ENCODE data around the gene SIX6.

The SIX6 gene

DNA sequence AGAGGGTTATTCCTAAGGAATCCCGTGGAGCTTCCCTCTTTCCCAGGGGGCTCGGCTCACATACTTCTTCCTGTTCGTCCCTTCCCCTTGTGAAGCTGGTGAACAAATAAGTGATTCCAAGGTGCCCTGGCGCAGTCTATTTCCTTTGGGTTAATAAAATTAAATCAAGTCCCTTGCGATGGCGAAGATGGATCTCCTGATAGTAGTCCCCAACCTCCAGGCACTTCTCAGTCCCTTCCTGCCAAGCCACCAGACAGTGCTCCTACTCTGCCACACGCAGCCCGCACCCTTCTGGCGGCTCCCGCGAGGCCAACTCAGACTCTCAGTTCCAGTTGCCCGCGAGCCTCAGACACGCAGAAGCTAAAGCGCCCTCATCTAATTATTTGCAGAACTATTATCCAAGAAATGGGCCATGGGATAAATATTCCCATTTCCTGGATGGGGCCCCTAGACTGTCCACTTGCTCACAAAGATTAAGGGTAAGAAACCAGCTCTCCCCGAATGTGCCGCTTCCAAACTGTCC is 2.4 kb upstream of the SIX6 start:
- Histone ChIP-seq H3K4me3 (ENCODE audit: low read length in 2 of 2) (no peak overlapping the region), H3K9ac (ENCODE audit: low read depth, low read length, poor library complexity) (no peak overlapping the region), H3K4me2 (ENCODE audit: insufficient read depth, low read length, poor library complexity, severe bottlenecking) (peak overlapping the region; percentile 26), H3K36me3 (replicated peaks in 1 of 2; ENCODE audit: control insufficient read depth in 2 of 2, insufficient read depth in 2 of 2, low read length in 2 of 2) (no peaks in the 10 kb centered on the region), H3K4me1 (ENCODE audit: control insufficient read depth in 2 of 2, insufficient read depth in 1 of 2, low read depth in 1 of 2, low read length in 2 of 2) (peaks cover 0 to 18% of the 10 kb centered on the region in 2 donors), H3K4ac (ENCODE audit: low read length) (no peak overlapping the region), H2BK12ac (ENCODE audit: low read length) (no peak overlapping the region), H2BK120ac (ENCODE audit: low read depth, low read length) (no peak overlapping the region), H3K9me3 (replicated peaks in 1 of 2; ENCODE audit: control insufficient read depth in 2 of 2, insufficient read depth in 1 of 2, low read depth in 1 of 2, low read length in 2 of 2) (no peaks in the 10 kb centered on the region), H4K8ac (ENCODE audit: low read depth, low read length) (no peak overlapping the region), H2AK5ac (ENCODE audit: low read depth, low read length) (no peak overlapping the region), H3K18ac (ENCODE audit: low read length) (peak overlapping the region; percentile 68), H2BK15ac (ENCODE audit: low read length) (peak overlapping the region; percentile 51), H3K27ac (replicated peaks; ENCODE audit: low read length) (no peak overlapping the region), H2BK5ac (ENCODE audit: low read length) (no peak overlapping the region), H3K27me3 (ENCODE audit: control insufficient read depth in 3 of 3, insufficient read depth in 3 of 3, low read depth in 1 of 3, low read length in 3 of 3) (peaks cover 44 to 99% (median 58%) of the 10 kb centered on the region in 3 experiments), H3K14ac (ENCODE audit: low read length) (no peak overlapping the region), H4K91ac (ENCODE audit: low read depth, low read length, poor library complexity) (no peak overlapping the region), H2AFZ (ENCODE audit: low read length) (no peak overlapping the region), H3K79me1 (ENCODE audit: low read depth, low read length) (no peaks in the 10 kb centered on the region), H3K23ac (ENCODE audit: low read depth, low read length, poor library complexity) (no peak overlapping the region)
- DNase-seq (ENCODE audit: low spot score) = peak; percentile 30
- no CpG with 5 or more reads among the region's 17 CpGs for WGBS, 2 donors (ENCODE audit: extremely low coverage in 2 of 2, insufficient read length in 2 of 2, insufficient replicate concordance in 1 of 2)

DNA sequence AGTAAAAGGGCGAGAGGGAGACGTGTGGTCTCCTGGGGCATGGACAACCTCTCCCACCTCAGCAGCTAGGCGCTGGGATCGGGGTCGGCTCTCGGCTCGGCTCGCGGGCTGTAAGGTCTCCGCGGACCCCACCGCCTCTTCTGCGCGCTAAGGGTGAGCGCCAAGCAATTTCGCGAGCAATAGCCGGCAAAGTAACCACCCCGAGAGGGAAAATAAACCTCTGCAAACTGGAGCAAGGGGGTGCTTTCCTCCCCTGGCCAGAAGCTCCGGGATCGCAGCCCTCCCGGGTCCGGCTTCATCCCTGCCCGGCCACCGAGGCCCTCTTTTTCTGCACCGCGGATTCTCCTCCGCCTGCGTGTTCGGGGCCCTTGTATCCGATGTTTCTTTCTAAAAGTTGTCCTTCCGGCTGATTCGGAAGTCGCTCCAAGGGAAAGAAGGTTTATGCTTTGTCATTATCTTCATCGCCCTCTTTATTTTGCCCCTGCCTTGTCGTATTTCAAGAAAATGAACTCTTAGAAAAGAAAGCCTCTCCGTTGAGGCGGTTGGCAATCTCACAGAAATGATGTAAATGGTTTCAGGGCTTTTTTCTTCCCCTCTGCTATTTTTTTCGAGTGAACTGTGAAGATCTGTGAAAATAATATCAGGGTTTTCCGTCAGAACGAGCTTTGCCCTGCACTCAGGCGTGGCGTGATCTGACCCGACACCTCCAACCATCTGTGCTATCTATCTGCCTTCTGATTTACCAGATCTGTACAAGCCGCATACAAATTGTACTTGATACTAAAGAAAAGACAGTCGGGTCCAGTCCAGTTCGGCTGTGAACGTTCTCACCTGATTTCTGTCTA is 1.7 kb upstream of the SIX6 start:
- Histone ChIP-seq H3K23ac (ENCODE audit: low read depth, low read length, poor library complexity) (peak overlapping the region; percentile 25), H4K91ac (ENCODE audit: low read depth, low read length, poor library complexity) (no peak overlapping the region), H3K27ac (replicated peaks; ENCODE audit: low read length) (no peak overlapping the region), H3K14ac (ENCODE audit: low read length) (no peak overlapping the region), H2AFZ (ENCODE audit: low read length) (peak overlapping the region; percentile 21), H2BK120ac (ENCODE audit: low read depth, low read length) (no peak overlapping the region), H2BK12ac (ENCODE audit: low read length) (no peak overlapping the region), H3K27me3 (ENCODE audit: control insufficient read depth in 3 of 3, insufficient read depth in 3 of 3, low read depth in 1 of 3, low read length in 3 of 3) (peaks cover 47 to 99% (median 65%) of the 10 kb centered on the region in 3 experiments), H3K9me3 (replicated peaks in 1 of 2; ENCODE audit: control insufficient read depth in 2 of 2, insufficient read depth in 1 of 2, low read depth in 1 of 2, low read length in 2 of 2) (no peaks in the 10 kb centered on the region), H3K9ac (ENCODE audit: low read depth, low read length, poor library complexity) (no peak overlapping the region), H3K36me3 (replicated peaks in 1 of 2; ENCODE audit: control insufficient read depth in 2 of 2, insufficient read depth in 2 of 2, low read length in 2 of 2) (no peaks in the 10 kb centered on the region), H3K18ac (ENCODE audit: low read length) (peak overlapping the region; percentile 42), H3K79me1 (ENCODE audit: low read depth, low read length) (no peaks in the 10 kb centered on the region), H2BK15ac (ENCODE audit: low read length) (peak overlapping the region; percentile 51), H2AK5ac (ENCODE audit: low read depth, low read length) (no peak overlapping the region), H3K4me1 (ENCODE audit: control insufficient read depth in 2 of 2, insufficient read depth in 1 of 2, low read depth in 1 of 2, low read length in 2 of 2) (peaks cover 0 to 18% of the 10 kb centered on the region in 2 donors), H2BK5ac (ENCODE audit: low read length) (no peak overlapping the region), H3K4me3 (ENCODE audit: low read length in 2 of 2) (no peak overlapping the region), H4K8ac (ENCODE audit: low read depth, low read length) (no peak overlapping the region), H3K4me2 (ENCODE audit: insufficient read depth, low read length, poor library complexity, severe bottlenecking) (peak overlapping the region; percentile 26), H3K4ac (ENCODE audit: low read length) (no peak overlapping the region)
- no peak for DNase-seq (ENCODE audit: low spot score)
- no CpG with 5 or more reads among the region's 48 CpGs for WGBS, 2 donors (ENCODE audit: extremely low coverage in 2 of 2, insufficient read length in 2 of 2, insufficient replicate concordance in 1 of 2)

DNA sequence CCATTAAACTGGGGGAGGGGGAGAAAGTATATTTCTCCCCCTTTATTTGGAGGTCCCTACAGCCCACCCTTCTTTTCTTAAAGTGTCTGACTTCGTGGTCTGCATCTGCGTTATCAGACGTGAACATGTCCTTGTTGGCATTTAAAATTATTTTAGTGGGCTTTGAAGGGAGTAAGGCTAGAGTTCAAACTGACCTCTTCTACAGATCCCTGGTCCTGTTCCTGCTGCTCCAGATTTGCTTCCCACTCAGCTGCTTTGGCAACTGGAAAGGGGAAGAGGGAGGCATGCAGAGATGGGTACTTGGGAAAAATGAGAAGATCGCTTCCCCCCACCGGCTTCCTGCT is 611 bp upstream of the SIX6 start:
- H3K4me1 ChIP-seq (ENCODE audit: control insufficient read depth in 2 of 2, insufficient read depth in 1 of 2, low read depth in 1 of 2, low read length in 2 of 2) = peaks cover 0 to 22% of the 10 kb centered on the region in 2 donors
- no peak overlapping the region for H4K8ac ChIP-seq (ENCODE audit: low read depth, low read length)
- DNase-seq (ENCODE audit: low spot score) = no peak
- H3K27ac ChIP-seq (replicated peaks; ENCODE audit: low read length) = no peak overlapping the region
- no peaks in the 10 kb centered on the region for H3K9me3 ChIP-seq (replicated peaks in 1 of 2; ENCODE audit: control insufficient read depth in 2 of 2, insufficient read depth in 1 of 2, low read depth in 1 of 2, low read length in 2 of 2)
- H3K4ac ChIP-seq (ENCODE audit: low read length) = no peak overlapping the region
- no peaks in the 10 kb centered on the region for H3K79me1 ChIP-seq (ENCODE audit: low read depth, low read length)
- no peaks in the 10 kb centered on the region for H3K36me3 ChIP-seq (replicated peaks in 1 of 2; ENCODE audit: control insufficient read depth in 2 of 2, insufficient read depth in 2 of 2, low read length in 2 of 2)
- no peak overlapping the region for H3K23ac ChIP-seq (ENCODE audit: low read depth, low read length, poor library complexity)
- H3K4me2 ChIP-seq (ENCODE audit: insufficient read depth, low read length, poor library complexity, severe bottlenecking) = peak overlapping the region; percentile 87
- no peak overlapping the region for H3K4me3 ChIP-seq (ENCODE audit: low read length in 2 of 2)
- H3K18ac ChIP-seq (ENCODE audit: low read length) = no peak overlapping the region
- H2BK15ac ChIP-seq (ENCODE audit: low read length) = no peak overlapping the region
- no peak overlapping the region for H3K9ac ChIP-seq (ENCODE audit: low read depth, low read length, poor library complexity)
- no CpG with 5 or more reads among the region's 5 CpGs for WGBS, 2 donors (ENCODE audit: extremely low coverage in 2 of 2, insufficient read length in 2 of 2, insufficient replicate concordance in 1 of 2)
- H2BK12ac ChIP-seq (ENCODE audit: low read length) = no peak overlapping the region
- H2BK120ac ChIP-seq (ENCODE audit: low read depth, low read length) = no peak overlapping the region
- no peak overlapping the region for H2AK5ac ChIP-seq (ENCODE audit: low read depth, low read length)
- no peak overlapping the region for H2AFZ ChIP-seq (ENCODE audit: low read length)
- H2BK5ac ChIP-seq (ENCODE audit: low read length) = no peak overlapping the region
- H3K14ac ChIP-seq (ENCODE audit: low read length) = no peak overlapping the region
- H3K27me3 ChIP-seq (ENCODE audit: control insufficient read depth in 3 of 3, insufficient read depth in 3 of 3, low read depth in 1 of 3, low read length in 3 of 3) = peaks cover 47 to 100% (median 76%) of the 10 kb centered on the region in 3 experiments
- no peak overlapping the region for H4K91ac ChIP-seq (ENCODE audit: low read depth, low read length, poor library complexity)
